AG08396 (cell line): ENCODE measurements around the gene REC8.
A peak's percentile ranks its signal among the peaks of the same experiment; 100 is the strongest.

Source experiments
- DNase-seq: peaks from one replicate; pipeline ENCODE4 v3.0.0; 2012; ENCODE audit warnings: low spot score, mixed read lengths

Gene REC8

DNA sequence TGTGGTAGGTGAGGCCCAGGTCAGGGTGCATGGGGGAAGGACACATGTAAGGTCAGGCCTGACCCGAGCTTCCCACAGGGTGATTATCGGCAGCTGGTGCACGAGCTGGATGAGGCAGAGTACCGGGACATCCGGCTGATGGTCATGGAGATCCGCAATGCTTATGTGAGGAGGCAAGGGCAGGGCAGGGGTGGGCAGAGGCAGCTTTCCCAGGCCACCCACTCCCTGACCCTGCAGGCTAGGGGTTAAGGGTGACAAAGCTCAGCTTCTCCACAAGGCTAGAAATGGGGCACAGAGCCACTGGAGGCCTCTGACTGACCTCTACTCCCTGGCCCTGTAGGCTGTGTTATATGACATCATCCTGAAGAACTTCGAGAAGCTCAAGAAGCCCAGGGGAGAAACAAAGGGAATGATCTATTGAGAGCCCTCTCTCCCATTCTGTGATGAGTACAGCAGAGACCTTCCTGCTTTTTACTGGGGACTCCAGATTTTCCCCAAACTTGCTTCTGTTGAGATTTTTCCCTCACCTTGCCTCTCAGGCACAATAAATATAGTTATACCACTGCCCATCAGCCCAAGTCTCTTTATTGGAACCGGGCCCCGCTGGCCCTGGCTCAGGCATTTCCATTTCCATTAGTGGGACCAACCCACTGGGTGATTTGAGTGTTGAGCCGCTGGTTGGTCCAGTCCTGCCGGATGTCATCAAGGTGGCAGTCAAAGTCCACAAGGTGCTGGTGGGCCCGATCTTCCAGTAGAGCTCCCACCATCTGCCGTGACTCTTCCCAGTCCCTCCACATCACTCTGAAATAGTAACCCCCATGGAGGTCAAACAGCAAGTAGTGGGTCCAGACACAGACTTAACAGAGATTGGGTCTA, 33.2 kb upstream of the REC8 start:
- no peak for DNase-seq

DNA sequence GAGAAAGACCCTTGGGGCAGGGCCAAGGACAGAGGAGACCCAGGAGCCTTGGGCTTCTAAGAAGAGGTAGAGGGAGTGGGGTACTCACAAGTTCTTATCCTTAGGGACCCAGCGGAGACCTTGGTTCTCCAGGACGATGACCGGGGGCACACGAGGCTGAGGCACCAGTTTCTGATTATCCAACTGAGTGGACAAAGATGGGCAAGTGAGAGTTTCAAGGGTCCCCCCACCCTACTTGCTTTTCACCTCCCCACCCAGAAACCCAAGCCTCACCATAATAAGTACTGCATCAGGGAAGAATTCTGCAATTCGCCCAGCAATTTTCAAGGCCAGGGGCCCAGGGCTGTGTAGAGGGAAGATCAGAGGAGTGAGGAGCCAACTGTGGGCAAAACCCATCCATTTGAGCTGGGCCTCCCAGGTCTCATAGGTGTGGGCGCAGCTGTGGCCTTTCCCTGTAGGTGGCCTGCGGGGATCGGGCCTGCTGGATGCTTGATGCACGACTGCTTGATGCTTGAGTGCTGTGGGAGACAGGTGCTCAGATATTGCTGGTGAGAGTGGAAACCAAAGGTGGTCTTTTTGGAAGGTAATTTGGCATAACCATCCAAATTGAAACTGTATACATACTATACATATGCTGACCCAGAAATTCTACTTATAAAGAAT, 32.5 kb upstream of the REC8 start:
- DNase-seq: no peak

DNA sequence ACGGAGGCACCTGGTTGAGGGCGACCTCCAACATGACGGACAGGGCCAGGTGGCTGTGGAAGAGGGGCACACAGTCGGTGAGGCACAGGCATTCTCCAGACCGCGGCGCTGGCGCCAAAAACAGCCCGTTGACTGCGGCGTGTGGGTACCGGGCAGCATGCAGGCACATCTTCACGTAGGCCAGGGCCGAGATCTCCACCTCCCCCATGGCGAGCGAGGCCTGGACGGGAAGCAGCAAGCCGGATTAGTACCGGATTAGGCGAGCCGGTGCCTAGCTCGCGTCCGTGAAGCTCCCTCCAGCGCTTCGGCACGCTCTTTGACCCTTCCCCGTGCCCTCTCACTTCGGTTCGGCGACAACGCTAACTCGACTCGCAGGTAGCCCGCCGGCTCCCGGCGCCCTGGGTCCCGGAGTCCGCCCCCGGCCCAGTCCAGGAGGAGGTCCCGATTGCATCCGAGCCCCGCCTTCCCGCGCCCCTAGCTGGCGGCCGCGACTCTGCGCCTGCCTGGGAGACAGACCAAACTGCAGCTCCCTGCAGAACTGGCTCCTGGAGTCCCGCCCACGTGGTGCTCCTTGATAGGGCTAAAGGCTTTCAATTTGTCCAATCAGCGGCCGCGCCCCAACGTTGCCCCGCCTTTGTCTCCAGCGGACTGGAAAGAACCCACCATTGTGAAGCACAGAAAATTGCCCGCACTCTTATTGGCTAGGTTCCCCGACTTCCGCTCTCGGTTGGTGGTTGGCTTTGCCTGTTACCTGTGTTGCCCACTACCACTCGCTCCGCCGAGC, 30.6 kb upstream of the REC8 start, which contains the start of gene EMC9:
EMC9 (minus strand) TSS at position 495 of the 784 bp plus-strand sequence; CDS start at position 208, 287 bp downstream.
- DNase-seq: peak; percentile 98

GRCh38 chr14:24143511-24143910, 28.4 kb upstream of the REC8 start:
- DNase-seq: no peak

GRCh38 chr14:24144451-24144850, 27.4 kb upstream of the REC8 start:
- no peak for DNase-seq

- DNase-seq: no peak
These were observed 26.7 kb upstream of the REC8 start for GRCh38 chr14:24145219-24145618.

DNA sequence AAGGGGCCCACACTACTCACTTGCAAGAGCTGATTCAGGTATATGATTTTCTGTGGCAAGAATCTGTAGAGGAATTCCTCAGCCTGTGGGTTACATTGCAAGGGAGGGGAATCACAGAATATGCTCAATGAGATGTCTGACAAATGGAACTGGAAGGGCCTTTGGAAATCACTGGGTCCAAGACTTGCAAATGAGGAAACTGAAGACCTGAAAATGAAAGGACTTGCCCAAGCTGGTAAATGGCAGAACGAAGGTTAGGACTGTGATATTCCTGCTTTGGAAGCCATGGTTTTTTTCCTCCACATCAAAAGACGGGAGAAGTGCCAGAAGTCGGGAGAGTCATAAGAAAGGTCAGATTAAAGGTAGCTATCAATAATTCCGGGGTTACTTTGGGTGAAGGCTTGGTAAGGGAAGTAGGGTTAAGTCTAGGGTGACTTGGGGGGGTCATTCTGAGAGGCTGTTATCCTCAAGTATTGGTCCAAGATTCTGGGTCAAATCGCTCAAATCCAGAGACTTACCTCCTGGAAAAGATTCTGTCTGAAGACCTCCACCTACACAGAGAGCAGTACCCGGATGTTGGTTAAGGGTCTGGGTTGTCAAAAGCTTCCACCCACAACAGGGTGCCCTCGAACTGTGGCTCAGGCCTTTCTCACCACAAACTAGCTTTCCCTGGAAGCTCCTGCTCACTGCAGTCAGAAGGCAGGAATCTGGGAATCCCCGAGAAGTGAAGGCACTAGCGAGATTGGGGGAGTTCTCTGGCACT, 26.0 kb upstream of the REC8 start:
- DNase-seq: no peak

- DNase-seq: peak; percentile 96
These were observed 25.4 kb upstream of the REC8 start, which contains the start of gene PSME2 for GRCh38 chr14:24146453-24146977. Gene PSME2, minus strand, starts transcription at chr14:24146610. Its CDS starts 29 bp downstream, at chr14:24146581.

DNA sequence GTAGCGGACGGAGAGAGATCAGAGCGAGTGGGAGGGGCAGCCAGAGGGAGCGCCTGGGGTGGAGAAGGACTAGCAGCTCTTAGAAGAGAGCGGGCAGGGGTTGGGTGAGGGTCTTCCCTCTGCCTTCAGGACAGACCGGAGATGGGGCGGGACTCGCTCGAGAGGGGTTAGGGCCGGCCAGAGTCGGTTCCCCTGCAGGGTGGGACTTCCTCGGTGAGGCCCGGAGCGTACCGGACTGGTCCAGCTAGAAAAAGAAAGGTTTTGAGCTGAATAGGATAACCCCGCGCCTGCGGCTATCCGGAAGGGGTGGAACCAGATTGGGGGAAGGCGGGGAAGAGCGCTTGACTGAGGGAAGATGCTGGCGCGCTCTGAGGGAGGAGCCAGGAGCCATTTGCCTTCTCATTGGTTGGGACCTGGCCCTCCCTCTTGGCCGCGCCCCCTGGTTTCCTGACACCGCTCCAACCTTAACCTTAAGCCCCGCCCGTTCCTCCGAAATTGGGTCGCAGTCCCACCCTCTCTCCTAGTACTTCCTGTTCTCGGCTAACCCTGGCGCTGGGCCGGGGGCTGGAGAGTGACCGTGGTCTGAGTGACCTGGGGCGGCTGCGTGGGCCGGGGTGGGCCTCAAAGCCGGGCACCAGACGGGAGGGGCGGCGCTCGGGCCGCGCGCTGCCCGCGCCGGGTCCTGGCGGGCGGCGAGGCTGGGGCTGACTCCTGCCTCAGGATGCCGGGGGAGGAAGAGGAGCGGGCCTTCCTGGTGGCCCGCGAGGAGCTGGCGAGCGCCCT, 24.7 kb upstream of the REC8 start, which contains the start of gene RNF31:
RNF31 (plus strand) TSS at position 521 of the 783 bp plus-strand sequence; CDS start at position 722, 201 bp downstream.
- DNase-seq: peak; percentile 97

GRCh38 chr14:24147761-24148428, 24.0 kb upstream of the REC8 start:
- no peak for DNase-seq

- DNase-seq: no peak
These were observed 22.4 kb upstream of the REC8 start for GRCh38 chr14:24149302-24149969.

- no peak for DNase-seq
These were observed 21.8 kb upstream of the REC8 start for GRCh38 chr14:24150061-24150460.

DNA sequence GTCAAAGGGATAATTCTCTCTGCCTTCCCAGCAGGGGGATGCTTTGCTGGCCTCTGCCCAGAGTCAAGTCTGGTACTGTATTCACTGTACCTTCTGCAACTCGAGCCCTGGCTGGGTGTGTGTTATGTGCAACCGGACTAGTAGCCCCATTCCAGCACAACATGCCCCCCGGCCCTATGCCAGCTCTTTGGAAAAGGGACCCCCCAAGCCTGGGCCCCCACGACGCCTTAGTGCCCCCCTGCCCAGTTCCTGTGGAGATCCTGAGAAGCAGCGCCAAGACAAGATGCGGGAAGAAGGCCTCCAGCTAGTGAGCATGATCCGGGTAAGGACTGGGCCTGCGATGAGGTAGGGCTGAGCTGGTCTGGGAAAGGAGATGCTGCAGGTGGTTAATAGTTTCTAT, 21.3 kb upstream of the REC8 start:
- DNase-seq: no peak

- no peak for DNase-seq
These were observed 20.9 kb upstream of the REC8 start for GRCh38 chr14:24150993-24151392.

DNA sequence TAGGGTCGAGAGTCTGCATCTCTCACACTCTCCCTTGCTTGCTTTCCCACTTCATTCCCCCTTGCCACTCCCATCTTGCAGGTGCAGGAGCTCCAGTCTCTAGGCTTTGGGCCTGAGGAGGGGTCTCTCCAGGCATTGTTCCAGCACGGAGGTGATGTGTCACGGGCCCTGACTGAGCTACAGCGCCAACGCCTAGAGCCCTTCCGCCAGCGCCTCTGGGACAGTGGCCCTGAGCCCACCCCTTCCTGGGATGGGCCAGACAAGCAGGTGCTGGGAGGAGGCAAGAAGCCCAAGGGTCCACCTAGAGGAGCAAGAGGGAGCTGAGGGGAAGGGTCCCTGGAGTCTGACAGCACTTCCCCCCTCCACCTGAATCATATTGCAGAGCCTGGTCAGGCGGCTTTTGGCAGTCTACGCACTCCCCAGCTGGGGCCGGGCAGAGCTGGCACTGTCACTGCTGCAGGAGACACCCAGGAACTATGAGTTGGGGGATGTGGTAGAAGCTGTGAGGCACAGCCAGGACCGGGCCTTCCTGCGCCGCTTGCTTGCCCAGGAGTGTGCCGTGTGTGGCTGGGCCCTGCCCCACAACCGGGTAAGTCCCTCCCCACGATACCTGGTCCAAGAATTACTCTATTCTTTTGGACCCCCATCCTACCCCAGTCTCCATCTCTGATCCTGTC, 20.3 kb upstream of the REC8 start:
- no peak for DNase-seq

DNA sequence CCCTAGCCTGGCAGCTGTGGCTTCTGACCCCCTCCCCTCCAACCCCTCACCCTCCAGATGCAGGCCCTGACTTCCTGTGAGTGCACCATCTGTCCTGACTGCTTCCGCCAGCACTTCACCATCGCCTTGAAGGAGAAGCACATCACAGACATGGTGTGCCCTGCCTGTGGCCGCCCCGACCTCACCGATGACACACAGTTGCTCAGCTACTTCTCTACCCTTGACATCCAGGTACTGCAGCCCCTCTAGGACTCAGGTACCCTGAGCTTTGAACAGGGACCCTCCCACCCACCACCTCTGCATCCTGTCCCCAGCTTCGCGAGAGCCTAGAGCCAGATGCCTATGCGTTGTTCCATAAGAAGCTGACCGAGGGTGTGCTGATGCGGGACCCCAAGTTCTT, 16.8 kb upstream of the REC8 start:
- DNase-seq: no peak

DNA sequence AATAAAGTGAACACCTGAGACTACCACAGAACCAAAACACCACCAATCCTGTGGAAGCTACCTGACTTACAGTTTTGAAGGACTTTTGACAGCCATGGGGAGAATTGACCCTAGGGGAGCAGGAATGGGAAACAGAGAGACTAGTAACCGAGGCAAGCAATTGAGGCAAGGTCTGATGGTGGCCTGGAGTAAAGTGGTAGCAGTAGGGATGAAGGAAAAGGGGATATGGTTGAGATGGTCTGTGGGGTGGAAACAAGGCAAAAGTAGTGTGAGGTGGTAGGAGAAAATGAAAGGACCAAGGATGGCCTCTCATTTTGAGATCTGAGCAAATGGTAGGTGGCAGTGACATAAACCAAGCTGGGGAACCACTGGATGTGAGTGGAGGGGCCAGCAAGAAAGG, 15.0 kb upstream of the REC8 start:
- no peak for DNase-seq

DNA sequence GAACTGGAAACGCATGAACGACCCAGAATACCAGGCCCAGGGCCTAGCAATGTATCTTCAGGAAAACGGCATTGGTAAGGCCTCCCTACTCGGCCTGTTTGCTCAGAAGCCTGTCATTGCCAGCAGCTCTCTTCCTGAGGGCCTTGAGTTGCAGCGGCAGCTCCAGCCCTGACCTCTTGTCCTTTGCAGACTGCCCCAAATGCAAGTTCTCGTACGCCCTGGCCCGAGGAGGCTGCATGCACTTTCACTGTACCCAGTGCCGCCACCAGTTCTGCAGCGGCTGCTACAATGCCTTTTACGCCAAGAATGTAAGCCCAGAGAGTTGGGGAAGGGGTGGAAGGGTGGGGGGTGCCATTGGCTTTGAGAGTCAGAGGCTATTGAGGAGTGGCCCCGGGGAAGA, 14.5 kb upstream of the REC8 start:
- no peak for DNase-seq
